Measurements from ENCODE around the gene SKA1.

SKA1 gene

DNA sequence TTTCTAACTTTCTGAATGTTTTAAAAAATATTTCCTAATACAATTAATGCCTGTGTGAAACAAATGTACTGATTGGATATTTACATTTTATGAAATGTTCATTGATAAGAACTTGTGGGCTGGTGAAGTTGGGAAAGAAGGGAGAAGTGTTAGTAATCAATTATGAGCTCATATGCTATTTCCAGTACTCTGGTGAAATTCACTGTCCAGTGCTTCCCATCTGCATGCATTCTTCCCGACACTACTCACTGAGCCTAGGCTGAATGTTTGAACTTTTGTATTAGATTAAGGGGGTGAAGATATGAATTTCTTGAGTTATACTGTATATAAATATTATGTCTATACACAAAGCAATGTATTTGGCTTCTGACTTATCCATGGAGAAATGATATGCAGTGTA lies 36.0 kb downstream of the SKA1 start:
- ChIA-PET CTCF (interaction anchor here (1.1 to 1.8 kb wide), 2 partner anchors 18 to 19 kb away, joined by 3 to 6 read pairs; no protein-coding TSS in a partner anchor), POLR2A (interaction anchor here (0.6 kb wide), 1 partner anchor 33 kb away, joined by 5 read pairs; no protein-coding TSS in a partner anchor)
- H3K9me3 ChIP-seq (ENCODE audit: control insufficient read depth, insufficient read depth, low read depth, low read length), result no peaks in the 10 kb centered on the region
- H3K4me1 ChIP-seq (ENCODE audit: control insufficient read depth, insufficient read depth, low read length), result no peaks in the 10 kb centered on the region
- H3K27ac ChIP-seq (ENCODE audit: extremely low read depth, low read depth, low read length), result no peak overlapping the region
- TF ChIP-seq ZNF24 (tag by site-specific recombination; IDR thresholded peaks at IDR 0.05), result no peak
- TF ChIP-seq ZNF837 (tag by site-specific recombination; IDR thresholded peaks at IDR 0.05), result no peak
- TF ChIP-seq ZNF629 (tag by site-specific recombination; IDR thresholded peaks at IDR 0.05), result no peak
- TF ChIP-seq ZNF561 (tag by site-specific recombination; IDR thresholded peaks at IDR 0.05; ENCODE audit: borderline replicate concordance), result no peak
- TF ChIP-seq, protein P1, sequence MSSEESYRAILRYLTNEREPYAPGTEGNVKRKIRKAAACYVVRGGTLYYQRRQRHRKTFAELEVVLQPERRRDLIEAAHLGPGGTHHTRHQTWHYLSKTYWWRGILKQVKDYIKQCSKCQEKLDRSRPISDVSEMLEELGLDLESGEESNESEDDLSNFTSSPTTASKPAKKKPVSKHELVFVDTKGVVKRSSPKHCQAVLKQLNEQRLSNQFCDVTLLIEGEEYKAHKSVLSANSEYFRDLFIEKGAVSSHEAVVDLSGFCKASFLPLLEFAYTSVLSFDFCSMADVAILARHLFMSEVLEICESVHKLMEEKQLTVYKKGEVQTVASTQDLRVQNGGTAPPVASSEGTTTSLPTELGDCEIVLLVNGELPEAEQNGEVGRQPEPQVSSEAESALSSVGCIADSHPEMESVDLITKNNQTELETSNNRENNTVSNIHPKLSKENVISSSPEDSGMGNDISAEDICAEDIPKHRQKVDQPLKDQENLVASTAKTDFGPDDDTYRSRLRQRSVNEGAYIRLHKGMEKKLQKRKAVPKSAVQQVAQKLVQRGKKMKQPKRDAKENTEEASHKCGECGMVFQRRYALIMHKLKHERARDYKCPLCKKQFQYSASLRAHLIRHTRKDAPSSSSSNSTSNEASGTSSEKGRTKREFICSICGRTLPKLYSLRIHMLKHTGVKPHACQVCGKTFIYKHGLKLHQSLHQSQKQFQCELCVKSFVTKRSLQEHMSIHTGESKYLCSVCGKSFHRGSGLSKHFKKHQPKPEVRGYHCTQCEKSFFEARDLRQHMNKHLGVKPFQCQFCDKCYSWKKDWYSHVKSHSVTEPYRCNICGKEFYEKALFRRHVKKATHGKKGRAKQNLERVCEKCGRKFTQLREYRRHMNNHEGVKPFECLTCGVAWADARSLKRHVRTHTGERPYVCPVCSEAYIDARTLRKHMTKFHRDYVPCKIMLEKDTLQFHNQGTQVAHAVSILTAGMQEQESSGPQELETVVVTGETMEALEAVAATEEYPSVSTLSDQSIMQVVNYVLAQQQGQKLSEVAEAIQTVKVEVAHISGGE (tag by site-specific recombination; conservative IDR thresholded peaks at IDR 0.05; ENCODE audit: low read depth), result no peak
- no peak for TF ChIP-seq PRDM2 (tag by site-specific recombination; IDR thresholded peaks at IDR 0.05; ENCODE audit: borderline replicate concordance)
- TF ChIP-seq ZNF223 (tag by site-specific recombination; IDR thresholded peaks at IDR 0.05), result no peak
- TF ChIP-seq, protein P2, sequence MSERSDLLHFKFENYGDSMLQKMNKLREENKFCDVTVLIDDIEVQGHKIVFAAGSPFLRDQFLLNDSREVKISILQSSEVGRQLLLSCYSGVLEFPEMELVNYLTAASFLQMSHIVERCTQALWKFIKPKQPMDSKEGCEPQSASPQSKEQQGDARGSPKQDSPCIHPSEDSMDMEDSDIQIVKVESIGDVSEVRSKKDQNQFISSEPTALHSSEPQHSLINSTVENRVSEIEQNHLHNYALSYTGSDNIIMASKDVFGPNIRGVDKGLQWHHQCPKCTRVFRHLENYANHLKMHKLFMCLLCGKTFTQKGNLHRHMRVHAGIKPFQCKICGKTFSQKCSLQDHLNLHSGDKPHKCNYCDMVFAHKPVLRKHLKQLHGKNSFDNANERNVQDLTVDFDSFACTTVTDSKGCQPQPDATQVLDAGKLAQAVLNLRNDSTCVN (tag by site-specific recombination; optimal IDR thresholded peaks at IDR 0.05), result no peak
- no peak for TF ChIP-seq ZBTB20 (tag by site-specific recombination; IDR thresholded peaks at IDR 0.05)
- no peak for TF ChIP-seq PRDM4 (tag by site-specific recombination; IDR thresholded peaks at IDR 0.05)
- TF ChIP-seq ZNF248 (tag by site-specific recombination; IDR thresholded peaks at IDR 0.05), result no peak
- no peak for TF ChIP-seq ZNF335 (tag by site-specific recombination; conservative IDR thresholded peaks at IDR 0.05)
- no peak for TF ChIP-seq WT1 (tag by site-specific recombination; IDR thresholded peaks at IDR 0.05)
- no peak for TF ChIP-seq ZNF426 (tag by site-specific recombination; IDR thresholded peaks at IDR 0.05)
- no peak for TF ChIP-seq SETDB1 (IDR thresholded peaks at IDR 0.05; ENCODE audit: insufficient read length, low read length)
- TF ChIP-seq, protein P3, sequence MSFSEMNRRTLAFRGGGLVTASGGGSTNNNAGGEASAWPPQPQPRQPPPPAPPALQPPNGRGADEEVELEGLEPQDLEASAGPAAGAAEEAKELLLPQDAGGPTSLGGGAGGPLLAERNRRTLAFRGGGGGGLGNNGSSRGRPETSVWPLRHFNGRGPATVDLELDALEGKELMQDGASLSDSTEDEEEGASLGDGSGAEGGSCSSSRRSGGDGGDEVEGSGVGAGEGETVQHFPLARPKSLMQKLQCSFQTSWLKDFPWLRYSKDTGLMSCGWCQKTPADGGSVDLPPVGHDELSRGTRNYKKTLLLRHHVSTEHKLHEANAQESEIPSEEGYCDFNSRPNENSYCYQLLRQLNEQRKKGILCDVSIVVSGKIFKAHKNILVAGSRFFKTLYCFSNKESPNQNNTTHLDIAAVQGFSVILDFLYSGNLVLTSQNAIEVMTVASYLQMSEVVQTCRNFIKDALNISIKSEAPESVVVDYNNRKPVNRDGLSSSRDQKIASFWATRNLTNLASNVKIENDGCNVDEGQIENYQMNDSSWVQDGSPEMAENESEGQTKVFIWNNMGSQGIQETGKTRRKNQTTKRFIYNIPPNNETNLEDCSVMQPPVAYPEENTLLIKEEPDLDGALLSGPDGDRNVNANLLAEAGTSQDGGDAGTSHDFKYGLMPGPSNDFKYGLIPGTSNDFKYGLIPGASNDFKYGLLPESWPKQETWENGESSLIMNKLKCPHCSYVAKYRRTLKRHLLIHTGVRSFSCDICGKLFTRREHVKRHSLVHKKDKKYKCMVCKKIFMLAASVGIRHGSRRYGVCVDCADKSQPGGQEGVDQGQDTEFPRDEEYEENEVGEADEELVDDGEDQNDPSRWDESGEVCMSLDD (tag by site-specific recombination; IDR thresholded peaks at IDR 0.05), result no peak
- TF ChIP-seq ZNF416 (tag by site-specific recombination; IDR thresholded peaks at IDR 0.05), result no peak
- no peak for TF ChIP-seq ZNF324 (tag by site-specific recombination; IDR thresholded peaks at IDR 0.05)
- TF ChIP-seq, protein P4, sequence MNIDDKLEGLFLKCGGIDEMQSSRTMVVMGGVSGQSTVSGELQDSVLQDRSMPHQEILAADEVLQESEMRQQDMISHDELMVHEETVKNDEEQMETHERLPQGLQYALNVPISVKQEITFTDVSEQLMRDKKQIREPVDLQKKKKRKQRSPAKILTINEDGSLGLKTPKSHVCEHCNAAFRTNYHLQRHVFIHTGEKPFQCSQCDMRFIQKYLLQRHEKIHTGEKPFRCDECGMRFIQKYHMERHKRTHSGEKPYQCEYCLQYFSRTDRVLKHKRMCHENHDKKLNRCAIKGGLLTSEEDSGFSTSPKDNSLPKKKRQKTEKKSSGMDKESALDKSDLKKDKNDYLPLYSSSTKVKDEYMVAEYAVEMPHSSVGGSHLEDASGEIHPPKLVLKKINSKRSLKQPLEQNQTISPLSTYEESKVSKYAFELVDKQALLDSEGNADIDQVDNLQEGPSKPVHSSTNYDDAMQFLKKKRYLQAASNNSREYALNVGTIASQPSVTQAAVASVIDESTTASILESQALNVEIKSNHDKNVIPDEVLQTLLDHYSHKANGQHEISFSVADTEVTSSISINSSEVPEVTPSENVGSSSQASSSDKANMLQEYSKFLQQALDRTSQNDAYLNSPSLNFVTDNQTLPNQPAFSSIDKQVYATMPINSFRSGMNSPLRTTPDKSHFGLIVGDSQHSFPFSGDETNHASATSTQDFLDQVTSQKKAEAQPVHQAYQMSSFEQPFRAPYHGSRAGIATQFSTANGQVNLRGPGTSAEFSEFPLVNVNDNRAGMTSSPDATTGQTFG (tag by site-specific recombination; IDR thresholded peaks at IDR 0.05; ENCODE audit: borderline replicate concordance), result no peak
- H3K4me3 ChIP-seq (ENCODE audit: low read depth, low read length), result no peak overlapping the region
- H3K36me3 ChIP-seq (ENCODE audit: control insufficient read depth in 2 of 2, insufficient read depth in 1 of 2, low read length in 2 of 2), result no peaks in the 10 kb centered on the region

Data from HEK293 (cell line).